COLO829 (cell line): ENCODE data around the gene LRRC4B.

Source experiments
- DNase-seq: peaks from one replicate; pipeline ENCODE4 v3.0.0; 2012; ENCODE audit warnings: low spot score

LRRC4B gene

DNA sequence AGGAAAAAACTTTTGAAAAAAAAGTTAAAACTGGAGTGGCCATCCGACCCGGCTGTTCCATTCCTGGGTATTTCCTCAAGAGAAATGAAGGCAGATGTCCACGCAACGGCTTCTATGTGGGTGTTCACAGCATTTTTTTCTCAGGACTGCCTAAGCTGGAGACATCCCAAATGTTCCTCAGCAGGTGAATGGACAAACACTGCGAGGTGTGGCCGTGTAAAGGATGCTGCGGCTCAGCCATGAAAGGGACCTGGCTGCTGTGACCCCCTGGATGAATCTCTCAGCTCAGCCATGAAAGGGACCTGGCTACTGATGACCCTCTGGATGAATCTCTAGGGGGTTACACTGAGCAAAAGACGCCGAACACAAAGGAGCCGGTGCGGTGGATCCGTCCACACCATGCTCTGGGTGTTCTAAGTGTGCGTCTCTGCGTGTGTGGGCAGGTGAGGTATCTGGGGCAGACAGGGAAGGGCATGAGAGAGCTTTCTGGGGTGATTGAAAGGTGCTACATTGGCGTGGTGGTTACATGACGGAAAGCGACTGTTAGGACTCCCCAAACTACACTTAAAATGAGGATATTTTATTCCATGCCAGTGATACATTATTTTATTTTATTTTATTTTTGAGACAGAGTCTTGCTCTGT, 47.3 kb downstream of the LRRC4B start:
- no peak for DNase-seq

DNA sequence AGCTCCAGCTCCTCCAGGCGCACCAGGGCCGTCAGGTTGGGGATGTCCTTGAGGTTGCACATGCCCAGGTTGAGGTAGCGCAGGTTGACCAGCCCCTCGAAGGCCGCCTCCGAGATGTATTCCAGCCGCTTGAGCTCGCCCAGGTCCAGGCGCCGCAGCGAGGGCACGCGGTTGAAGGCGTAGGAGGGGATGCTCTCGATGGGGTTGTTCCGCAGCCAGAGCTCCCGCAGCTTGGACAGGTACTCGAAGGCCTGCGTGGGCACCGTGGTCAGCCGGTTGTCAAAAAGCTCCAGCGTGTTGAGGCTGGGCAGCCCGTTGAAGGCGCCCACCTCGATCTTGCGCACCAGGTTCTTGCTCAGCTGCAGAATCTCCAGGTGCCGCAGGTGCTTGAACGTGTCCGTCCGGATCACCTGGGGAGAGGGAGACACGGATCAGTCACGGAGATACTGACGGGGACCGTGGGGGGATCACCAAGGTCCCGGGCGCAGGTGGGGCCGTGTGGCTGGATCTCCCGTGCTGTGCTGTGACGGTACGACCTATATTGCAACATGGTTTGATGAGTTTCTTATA, 49.1 kb downstream of the LRRC4B start:
- no peak for DNase-seq

DNA sequence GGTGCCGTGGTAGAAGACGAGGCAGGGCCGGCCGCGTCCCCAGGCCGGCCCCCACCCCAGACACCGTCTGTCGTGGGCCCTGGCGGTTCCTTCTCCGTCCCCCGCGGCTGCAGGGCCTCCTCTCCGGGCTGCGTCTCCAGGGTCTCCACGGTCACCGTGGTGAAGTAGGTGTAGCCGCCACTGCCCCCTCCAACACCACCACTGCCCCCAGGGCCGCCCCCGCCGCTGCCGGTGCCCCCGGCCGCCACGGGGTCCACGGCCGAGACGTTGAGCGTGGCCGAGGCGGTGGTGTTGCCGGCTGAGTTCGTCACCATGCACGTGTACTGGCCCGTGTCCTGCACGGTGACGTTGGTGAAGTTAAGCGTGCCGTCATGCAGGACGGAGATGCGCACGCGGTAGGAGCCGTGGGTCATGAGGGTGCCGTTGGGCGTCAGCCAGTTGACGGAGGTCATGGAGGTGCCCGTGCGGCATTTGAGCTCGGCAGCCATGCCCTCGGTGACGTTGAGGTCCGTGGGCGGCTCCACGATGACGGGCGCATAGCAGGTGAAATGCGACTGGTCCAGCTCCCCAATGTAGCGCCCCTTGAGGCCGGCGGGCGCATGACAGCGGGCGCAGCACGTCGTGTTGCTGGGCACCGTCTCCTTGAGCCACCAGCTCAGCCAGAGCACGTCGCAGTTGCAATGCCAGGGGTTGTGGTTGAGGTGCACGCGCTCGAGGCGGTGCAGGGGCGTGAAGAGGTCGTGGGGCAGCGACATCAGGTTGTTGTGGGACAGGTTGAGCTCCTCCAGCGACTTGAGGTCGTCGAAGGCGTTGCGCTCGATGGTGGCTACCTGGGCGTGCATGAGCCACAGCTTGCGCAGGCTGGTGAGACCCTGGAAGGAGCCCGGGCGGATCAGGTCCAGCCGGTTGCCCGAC, 49.9 kb downstream of the LRRC4B start:
- no peak for DNase-seq

DNA sequence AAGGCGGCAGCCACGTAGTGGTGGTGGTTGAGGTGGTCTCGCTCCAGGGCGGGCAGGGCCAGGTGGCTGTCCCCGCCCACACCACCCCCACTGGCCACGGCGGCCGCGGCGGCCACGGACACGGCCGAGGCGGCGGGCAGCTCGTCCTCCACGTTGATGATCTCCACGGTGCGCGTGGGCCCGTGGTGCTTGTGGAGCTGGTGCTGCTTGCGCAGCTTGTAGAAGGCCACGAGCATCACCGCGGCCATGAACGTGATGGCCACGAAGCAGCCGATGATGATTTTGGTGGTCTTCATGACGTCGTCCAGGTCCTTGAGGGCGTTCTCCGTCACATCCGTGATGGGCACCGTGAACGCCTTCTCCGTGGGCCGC, 50.5 kb downstream of the LRRC4B start:
- no peak for DNase-seq

DNA sequence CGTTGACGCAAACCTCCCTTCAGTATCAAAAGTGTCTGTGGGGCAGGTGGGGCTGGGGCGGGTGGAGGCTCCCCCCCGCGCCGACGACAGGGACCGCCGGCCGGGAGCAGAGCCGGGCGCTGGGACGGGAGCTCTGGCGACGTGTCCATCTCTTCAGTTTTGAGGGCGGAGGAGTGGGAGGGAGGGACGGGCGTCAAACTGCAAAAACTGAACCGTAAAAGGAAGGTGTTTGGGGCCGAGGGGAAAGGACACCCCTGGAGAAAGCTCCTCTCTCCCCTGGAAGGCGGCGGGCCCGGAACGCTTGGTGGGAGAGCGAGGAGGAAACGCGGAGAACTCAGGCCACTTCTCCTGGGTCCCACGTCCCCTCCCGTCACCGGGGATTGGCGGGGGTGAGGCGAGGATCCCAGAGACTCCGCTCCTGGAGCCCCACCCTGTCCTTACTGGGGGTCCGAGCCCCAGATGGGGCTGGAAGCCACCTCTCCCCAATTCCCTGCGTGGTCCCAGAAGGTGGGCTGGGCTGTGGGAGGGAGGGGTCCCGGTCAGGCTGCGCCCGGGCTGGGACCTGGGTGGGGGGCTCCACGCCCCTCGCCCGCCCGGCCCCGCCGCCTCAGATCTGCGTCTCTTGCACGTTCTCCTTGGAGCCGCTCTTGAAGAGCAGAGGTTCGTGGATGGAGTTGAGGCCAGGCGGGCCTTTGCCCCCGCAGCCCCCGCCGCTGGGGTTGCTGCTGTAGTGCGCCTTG, 51.1 kb downstream of the LRRC4B start:
- DNase-seq = no peak

DNA sequence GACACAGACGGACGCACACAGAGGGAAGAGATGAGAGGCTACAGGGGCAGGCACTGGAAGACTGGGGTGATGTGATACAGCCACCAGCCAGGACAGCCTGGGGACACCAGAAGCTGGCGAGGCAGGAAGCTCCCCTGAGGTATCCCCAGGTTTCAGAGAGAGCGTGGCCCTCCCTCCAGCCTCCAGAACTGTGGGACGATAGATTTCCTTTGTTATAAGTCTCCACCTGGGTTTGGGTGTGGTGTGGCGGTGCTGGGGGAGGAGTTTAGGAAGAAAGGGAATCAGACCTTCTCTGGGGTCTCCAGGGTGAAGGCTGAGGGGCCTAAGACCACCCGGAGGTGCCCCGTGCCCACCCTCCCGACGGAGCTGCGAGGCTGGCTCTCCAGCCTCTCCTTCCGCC, 51.8 kb downstream of the LRRC4B start:
- no peak for DNase-seq

DNA sequence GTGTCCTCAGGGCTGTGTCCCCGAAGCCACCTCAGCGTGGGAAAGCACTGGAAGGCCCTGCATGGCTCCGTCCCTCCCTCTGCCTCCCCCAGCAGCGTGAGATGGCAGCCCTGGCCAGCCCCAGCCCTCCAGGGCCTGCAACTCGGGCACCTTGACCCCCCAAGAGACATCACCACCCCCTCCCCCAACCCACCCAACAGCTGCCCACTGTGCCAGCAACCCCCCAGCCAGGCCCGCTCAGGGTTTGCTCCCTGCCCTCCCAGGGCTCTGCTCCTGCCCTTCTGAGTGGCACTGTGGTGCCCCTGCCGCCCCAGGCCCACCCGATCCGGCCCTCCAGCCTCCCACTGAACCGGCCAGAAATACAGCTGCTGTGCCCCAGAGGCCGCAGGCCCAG, 53.1 kb downstream of the LRRC4B start:
- no peak for DNase-seq

DNA sequence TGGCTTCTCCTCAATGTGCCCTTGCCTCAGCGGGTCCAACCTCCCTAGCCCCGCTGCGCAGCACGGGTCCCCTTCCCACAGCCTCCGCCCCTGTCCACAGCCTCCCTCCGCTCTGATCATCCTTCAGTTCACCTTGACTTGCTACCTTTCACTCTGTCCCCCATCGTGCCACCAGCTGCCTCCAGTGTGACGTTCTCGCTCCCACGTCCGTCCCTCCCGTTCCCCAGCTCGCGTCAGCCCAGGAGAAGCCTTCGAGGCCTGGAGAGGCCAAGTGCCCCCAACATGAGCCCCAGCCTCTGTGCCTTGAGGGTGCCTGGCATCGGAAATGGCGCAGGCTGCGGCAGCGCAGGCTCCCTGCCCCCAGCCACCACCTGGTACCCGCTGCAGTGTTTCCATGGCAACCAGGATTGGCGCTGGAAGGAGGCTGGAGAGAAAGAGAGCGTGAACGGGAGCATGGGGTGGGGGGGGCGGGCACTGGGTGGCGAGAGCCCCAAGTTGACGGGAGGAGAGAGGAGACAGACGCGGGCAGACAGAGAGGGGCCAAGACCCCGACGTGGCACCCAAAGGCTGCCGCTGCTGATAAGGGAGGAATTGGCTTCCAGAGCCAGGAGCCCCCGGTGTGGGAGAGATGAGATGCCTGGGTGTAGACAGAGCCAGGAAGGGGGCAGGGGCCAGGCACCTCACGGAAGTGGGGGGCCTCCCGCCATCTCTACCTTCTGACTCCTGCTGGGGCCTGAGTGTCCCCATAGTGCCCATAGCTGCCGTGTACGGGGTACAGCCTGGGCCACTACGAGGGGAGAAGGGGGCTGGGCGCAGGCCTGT, 53.7 kb downstream of the LRRC4B start:
- DNase-seq = no peak

DNA sequence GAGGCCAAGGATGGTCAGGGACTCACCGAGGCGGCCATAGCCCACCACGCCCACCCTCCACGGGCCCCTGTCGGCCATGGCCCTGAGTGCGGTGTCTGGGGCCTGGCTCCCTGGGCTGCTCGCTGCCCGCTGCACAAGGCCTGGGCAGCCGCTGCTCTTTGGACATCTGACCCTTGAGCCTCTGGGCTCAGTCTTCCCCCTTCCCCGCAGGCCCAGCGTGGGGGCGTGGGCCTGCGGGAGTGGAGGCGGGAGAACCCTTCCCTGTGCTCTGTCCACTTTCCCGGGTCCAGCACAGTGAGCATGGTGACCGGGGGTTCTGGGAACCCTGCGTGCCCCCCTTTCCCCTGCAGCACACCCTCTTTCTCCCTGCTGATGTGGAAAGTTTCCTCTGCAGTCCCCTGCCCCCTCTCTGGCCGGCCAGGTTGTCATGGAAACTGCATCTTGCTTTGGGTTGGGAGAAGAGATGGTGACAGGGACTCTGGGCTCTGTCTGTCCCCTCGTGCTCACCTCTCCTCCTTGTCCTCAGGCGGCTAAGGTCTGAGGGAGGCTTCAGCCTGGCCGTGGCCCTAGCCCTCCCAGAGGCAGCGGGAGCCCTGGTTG, 54.4 kb downstream of the LRRC4B start, which contains the start of gene ASPDH:
Gene ASPDH (minus strand): TSS at position 168 of the 600 bp plus-strand sequence. CDS start 90 bp downstream, at position 78.
- no peak for DNase-seq

DNA sequence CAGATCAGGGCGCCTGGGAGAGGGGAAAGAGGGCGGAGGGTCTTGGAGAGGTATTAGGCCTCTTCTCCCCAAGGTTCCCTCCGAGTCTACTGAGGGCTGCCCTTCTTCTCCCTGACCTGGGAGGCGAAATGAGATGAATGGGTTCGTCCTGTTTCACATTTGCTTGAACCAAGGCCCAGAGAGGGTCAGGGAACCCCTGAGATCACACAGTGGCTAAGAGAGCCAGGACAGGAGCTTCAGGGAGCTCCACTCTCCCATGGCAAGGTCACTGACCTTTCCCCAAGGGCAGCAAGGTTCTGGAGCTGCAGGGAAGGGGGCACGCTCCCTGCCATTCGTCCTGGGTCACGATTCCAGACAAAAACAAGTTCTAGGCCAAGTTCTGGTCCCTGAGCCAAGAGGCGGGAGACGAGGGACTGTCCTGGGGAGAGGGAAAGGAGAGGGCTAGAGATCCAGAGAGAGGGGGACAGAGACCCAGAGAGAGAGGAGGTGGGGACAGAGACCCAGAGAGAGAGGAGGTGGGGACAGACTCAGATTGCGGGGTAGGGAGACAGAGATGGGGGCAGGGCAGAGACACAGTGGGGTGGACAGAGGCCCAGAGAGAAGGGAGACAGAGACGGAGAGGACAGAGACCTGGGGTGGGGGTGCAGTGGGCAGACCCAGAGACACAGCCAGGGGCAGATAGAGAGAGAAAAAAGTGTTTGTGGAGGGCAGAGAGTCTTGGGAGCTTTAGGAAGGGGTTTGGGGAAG, 55.1 kb downstream of the LRRC4B start:
- no peak for DNase-seq

DNA sequence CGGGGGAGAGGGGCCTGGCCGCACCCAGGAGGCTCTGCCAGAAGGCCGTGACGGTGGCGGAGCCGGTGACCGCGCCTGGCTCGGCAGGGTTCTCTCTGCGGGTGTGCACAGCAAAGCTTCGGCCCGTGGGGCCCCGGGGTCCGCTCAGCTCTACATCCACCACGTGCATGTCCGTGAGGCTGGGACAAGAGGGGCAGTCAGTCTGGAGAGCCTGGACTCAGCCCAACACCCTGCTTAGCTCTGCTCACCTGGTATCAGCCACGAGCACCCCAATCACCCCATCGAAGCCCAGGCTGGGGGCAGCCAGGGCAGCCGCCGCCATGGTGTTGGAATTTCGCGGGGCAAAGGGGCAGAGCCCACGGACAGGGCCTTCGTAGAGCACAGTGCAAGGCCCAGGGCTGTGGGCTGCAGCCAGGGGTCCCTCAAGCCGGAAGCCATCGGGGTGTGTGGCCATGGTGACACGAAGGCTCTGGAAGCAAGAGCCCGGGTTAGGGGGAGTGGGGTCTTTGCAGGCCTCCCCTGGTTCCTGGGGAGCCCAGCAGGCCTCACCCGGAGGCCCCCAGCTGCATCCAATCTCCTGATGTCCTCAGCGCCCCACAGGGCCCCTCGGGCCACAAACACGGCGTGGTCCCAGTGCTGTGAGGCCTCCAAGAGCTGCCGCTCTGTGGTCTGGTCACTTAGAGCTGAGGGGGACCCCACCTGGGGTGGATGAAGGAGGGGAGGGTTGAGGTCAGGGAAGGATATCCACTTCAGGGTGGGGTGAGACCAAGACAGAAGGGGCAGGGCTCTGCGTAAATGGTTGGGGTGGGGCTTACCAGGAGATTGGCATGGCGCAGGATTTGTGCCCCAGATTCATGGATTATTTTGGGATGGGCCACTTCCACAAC, 55.9 kb downstream of the LRRC4B start:
- no peak for DNase-seq

DNA sequence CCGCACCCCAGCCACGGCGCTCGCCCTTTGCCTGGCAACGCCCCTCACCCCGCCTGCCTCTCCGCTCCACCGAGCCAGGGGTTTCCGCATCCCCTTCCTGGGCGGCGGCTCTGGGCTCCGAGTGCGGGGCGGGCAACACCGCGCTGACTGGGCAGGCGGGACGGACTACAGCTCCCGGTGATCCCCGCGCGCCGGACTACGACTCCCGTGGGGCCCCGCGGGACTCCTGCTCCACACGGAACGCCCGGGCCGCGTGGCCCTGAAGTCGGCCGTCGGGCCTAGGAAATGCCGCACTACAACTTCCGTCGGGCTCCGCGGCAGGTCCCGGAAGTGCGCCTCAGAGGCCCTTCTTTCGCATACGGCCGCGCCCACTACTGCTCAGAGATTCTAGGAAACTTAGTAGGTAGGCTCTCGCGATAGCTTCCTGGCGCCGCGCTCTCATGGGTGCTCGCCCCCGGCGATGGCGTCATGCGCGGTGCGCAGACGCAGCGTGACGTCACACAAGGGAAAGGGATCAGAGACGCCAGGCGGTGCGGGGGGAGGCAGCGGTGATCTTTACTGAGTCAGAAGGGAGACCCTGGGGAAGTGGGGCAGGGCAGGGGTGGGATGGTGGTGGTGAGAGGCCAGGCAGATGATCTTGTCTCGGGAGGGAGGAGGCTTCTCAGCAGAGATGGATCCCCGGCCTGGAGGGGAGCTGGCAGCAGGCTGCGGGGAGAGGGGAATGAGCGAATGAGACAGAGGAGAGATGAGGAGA, 57.0 kb downstream of the LRRC4B start, which contains the start of gene JOSD2:
Gene JOSD2 (minus strand): TSS at position 123 of the 754 bp plus-strand sequence. CDS start 760 bp downstream, outside the sequence.
- DNase-seq = peak; percentile 98

DNA sequence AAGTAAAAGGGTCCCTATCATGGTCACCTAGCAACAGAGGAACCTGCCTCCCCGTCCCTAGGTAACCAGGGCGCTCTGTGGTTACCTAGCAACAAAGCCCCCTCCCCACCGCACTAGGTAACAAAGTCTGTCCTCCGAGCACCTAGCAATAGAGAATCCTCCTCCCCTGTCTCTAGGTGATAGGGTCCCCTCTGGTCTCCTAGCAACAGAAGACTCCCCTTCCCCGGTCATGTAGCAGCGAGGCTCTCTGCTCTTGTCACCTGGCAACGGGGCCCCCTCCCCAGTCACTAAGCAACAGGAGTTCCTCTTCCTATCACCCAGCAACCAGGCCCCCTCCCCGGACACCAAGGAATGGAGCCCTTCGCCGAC, 57.6 kb downstream of the LRRC4B start:
- DNase-seq = no peak

DNA sequence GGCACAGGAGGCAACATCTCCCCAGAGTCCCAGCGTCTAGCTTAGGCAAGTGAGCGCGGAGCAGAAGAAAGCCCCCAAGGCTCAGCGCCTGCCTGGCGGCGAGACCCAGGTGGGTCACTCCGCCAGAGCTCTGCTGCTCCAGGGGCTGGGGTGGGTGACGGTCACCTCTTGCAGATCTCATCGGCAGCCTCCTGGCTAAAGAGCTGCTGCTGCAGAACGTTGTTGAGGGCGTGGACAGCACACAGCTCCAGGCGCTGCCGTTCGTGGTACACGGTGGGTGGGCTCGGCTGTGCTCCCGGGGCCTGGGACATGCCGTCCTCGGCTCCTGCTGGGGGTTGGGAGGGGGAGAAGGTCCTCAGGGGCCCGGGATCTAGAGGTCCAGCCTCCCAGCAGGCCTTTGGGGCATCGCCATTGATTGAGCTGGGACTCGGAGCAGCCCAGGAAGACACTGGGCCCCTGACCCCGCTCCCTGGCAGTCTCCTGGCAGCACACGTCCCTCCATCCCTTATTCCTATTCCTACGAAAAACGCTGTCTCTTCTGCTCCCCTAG, 58.0 kb downstream of the LRRC4B start:
- no peak for DNase-seq

DNA sequence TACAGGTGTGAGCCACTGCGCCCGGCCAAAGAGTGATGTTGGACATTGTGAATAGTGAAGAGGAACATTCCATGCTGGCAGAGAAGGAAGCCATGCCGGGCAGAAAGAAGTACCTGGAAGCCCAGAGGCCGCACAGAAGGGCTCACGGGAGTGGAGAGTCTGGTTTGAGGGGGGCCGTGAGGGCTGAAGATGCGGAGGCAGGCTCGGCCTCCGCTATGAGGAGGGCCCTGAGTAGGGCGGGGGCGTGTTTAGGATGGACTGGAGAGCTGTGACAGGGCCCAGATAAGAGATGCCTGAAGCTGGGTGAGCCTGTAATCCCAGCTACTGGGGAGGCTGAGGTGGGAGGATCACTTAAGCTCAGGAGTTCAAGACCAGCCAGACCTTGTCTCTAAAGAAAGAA, 58.9 kb downstream of the LRRC4B start:
- DNase-seq = no peak

DNA sequence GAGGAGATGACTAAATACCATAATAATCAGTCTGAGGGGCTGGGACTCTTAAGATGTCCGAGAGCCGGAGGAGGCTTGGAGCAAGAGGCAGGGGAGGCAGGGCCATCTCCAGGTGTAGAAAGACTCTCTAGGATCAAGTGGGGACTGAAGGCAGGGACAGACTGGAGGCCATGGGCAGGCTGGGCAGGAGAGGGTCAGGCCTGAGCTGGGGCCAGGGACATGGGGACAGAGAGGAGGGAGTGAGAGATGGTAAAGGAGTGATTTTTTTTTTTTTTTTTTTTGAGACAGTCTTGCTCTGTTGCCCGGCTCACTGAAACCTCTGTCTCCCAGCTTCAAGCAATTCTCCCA, 59.4 kb downstream of the LRRC4B start:
- DNase-seq = no peak

DNA sequence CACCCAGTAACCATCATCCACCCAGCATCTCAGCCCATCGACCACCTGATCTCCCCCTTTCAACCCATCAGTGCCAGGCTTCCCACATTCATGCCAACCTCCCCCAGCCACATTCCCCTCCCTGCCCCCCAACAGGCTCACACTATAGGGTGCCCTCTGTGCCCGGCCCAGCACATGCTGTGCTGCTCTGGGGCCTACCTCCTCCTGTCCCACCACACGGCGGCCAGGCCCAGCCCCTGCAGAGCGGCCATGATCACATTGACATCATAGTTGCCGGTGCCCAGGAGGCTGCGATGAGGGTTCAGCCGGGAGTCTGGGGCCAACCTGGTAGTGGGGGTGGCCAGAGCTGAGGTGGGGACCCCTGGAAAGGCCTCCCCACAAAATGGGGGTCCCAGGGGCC, 60.9 kb downstream of the LRRC4B start:
- DNase-seq = no peak

DNA sequence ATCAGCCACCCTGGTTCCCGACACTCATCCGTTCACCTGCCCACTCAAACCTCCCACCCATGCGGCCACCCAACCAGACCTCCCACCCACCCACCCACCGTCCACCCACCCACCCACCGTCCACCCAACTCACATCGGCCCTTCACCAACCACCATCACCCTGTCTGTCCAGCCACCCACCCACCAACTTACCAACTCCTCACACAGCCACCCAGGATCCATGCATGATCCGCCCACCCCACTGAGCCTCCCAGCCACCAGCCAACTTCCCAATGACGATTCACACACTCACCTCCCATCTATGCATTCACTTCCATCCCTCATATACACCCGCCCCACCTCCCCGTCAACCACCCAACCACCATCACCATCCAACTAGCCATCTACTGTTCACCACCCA, 61.5 kb downstream of the LRRC4B start:
- DNase-seq = no peak
